SIG-M5 treated with dmso at 0.1 percent for 504 hours (cell line): ENCODE results near the gene GLP2R.
A peak's percentile ranks its signal among the peaks of the same experiment; 100 is the strongest.

ENCODE experiments used
- DNase-seq: peaks from one replicate; lab custom pipeline; 2025; ENCODE audit not compliant: unreplicated experiment; lab: John Stamatoyannopoulos, UW

The GLP2R gene

DNA sequence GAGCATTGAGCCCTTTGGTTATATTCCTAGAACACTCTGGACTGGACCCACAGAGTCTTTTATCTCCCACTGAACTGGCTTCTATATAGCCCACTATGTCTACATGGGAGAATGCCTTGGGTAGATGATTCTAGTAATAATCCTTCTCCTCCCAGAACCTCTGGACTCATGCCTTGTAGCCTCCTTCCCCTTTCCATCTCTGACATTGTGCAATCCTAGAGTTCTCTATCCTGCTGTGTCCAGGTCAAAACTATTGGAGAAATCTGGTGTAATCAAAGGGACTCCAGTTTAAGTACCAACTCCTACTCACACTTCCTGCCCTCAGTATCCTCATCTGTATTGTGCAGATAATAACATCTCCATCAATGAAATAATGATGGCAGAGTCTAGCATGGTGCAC is 70.2 kb downstream of the GLP2R start:
- no peak for DNase-seq

- no peak for DNase-seq
Measured at GRCh38 chr17:9897372-9897968, 71.7 kb downstream of the GLP2R start.

- no peak for DNase-seq
Measured at GRCh38 chr17:9898812-9899211, 73.1 kb downstream of the GLP2R start.

- no peak for DNase-seq
Measured at GRCh38 chr17:9899280-9900043, 73.7 kb downstream of the GLP2R start.

DNA sequence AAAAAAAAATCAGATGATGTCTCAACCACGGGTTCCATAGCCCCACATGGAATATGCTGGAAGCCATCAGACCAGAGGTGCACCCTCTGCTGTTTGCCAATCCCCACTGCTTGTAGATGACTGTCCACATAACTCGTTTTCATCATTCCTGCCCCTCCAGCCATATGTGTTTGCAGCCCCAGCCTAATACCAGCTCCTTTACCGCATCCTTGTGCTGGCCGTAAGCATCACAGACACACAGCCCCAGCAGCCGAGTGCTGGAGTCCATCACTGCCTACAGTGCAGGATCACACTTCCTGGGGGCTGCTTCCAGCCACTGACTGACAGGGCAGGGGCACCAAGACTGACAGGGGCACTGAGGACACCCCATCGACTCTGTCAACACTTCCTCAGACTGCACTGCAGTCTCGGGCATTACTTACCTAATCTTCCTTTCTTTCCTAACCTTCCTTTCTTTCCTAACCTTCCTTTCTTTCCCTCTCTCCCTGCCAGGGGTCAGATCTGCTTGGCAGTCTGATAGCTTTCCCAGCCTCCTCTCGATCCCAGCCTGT is 74.4 kb downstream of the GLP2R start:
- DNase-seq: no peak

DNA sequence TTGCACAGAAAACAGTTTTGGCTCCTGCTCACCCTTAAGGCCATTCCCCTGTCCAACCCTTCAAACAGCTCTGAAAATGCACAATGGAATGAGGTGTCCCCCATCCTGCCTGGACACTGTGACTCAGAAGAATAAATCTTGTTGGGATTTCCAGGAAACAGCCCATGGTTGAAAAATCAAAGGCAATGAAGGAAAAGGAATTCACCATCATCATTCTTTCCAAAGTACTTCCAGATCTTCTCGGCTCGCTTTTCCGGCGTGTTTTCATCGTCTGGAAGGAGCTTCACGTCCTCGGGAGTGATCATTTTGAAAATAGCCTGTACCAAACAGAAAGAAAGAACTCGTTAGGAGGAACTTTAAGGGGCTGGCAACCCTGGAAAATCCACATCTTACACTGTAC is 75.1 kb downstream of the GLP2R start:
- no peak for DNase-seq

- no peak for DNase-seq
Measured at GRCh38 chr17:9902120-9902519, 76.4 kb downstream of the GLP2R start.

DNA sequence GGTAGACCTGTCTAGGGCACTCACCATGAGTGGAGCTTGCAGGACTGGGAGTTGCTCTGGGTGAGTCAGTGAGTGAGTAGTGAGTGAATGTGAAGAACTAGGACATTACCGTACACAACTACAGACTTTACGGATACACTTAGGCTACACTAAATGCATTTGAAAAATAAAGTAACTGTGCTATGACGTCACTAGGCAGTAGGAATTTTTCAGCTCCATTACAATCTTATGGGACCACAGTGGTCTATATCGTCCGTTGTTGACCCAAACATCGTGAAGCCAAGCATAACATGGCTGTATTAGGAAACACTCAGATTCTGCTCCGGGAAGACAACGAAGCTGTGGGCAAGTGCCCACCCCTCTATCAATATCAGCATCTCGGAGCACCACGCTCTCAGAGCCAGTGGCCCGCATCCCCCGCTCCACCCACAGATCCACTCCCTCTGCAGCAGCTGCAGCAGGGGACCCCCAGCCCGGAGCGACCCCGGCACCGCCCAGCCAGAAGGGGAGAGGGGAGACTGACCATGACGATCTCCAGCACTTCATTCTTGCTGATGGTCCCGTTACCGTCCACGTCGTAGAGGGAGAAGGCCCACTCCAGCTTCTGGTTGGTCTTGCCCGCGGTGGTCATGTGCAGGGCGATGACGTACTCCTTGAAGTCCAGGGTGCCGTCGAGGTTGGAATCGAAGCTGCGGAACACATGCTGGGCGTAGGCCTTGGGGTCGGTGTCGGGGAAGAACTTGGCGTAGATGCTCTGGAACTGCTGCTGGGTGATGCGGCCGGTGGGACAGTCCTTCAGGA is 78.8 kb downstream of the GLP2R start:
- DNase-seq: no peak

DNA sequence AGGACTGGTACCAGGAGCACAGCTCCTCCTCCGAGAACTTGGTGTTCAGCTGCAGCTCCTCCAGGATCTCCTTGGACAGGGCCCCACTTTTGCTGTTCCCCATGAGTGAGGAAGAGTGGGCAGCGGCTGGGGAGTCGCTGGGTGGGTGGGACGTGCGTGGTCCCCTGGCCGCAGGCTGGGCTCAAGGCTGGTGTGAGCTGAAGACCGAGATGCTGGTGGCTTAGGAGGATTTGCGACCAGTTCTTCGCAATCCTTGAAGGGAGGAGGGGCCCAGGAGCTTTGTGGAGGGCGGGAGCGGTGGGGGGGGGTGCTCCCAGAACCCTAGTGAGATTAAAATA is 79.3 kb downstream of the GLP2R start, which contains the start of gene RCVRN:
RCVRN (minus strand) TSS at position 194 of the 338 bp plus-strand sequence; CDS start at position 103, 91 bp downstream.
- no peak for DNase-seq

- DNase-seq: peak; percentile 30
Measured at GRCh38 chr17:9905902-9906301, 80.2 kb downstream of the GLP2R start.

DNA sequence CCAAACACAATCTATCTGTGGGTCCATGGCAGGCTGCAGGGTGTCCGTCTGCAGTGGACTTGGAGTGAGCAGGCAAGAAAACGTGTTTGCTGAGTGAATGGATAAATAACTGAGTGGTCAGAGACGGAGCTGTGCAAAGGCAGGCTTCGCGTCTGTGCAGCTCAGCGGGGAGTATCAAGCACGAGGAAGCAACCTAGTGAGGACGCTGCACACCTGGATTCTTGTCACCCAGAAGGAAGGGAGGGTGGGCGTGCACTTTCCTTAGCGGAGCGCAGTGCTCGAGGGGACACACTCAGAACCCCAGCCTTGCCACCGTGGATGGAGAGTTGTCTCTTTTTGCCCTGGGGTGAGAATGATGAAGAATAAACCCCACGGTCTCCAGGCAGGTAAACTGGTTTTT is 80.9 kb downstream of the GLP2R start:
- DNase-seq: no peak

- DNase-seq: no peak
Measured at GRCh38 chr17:9907131-9907530, 81.4 kb downstream of the GLP2R start.

DNA sequence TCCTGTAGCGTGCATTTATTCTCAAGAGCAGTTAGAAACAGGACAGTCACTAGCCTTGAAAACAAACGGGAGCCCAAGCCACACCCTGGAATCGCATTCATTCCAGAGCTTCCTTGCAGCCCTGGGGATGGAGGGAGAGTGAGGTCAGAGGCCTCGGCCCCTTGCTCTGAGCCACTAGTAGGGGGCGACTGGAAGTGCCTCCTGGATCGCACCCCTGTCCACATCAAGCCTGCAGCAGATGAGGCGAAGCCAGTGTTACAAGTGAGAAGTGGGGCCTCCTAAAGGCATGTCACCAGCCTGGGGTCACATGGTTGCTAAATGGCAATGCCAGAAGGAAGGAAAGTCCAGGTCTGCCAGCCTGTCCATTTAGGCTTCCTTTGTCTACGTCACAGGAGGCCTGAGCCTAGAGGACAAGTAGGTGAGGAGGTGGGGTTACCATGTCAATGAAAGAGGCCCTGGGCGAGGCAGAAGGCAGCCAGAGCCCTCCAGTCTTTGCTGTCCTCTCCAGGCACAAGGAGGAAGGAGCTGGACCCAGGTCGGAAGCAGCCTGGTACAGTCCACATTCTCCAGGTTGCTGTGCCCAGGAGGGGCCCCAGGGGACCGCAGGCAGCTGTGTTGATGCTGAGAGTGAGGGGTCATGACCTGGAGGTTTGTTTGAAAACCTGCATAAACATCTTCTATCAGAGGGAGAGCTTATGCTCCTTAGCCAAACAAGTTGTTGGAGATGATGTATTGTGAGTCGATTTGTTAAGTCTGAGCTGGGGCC is 82.3 kb downstream of the GLP2R start:
- DNase-seq: no peak

DNA sequence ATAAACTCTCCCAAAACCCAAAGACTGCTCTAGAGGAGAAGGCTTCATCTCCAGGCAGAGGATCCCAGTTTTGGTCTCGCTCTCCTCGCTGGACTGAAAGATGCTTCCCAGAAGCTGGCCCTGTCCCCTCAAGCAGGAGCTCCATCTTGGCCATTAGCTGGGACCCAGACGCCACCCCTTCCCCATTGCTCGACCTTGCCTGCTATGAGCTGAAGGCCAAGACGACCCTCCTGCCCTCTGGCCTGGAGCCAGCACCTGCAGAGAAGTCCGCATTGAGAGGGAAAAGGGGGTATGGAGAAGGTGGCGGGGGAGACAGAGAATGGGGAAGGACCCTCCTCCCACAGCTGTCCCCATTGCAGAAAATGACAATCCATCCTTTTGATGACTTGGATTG is 82.9 kb downstream of the GLP2R start:
- DNase-seq: no peak

GRCh38 chr17:9911089-9911488 is 85.4 kb downstream of the GLP2R start:
- DNase-seq: no peak

DNA sequence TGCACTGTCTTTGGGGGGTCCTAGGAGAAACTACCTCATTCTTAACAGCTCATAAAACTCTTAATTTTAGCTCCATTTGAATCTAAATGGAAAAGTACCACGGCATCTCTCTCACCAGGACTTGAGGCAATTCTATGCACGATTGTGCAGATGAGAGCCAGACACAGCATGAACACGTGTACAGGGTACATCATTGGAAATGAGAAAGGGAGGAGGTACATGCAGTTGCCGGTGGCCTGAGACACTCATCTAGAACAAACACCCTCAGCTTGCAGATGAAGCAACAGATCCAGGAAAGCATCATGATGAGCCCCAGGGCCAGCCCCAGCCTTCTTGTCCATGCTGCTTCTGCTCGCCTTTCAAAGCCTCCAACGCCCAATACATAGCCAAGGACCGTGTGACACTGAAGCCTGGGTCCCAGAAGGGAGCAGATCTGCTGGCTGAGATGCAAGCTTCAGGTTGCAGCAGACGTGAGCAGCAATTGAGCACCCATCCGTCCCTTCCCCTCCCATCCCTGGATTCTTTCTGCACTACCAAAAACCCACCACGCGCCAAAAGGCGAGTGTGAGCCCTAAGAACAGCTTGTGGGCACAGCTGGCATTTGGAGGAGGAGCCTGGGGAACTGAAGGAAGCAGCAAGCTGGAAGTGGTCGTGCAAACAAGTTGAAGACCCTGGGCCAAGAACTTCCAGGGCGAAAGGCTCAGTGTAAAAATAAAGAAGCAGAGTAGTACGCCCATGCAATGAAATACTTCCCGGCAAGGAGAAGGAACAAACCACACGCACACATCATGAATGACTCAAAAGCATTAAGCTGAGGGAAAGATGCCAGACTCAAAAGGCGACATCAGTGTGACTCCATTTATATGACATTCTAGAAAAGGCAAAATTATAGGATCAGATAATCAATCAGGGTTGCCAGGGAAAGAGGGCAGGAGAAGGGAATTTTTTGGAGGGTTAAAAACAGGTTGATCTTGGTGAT is 86.7 kb downstream of the GLP2R start:
- DNase-seq: no peak

- no peak for DNase-seq
Measured at GRCh38 chr17:9913476-9913875, 87.8 kb downstream of the GLP2R start.

- no peak for DNase-seq
Measured at GRCh38 chr17:9916108-9916507, 90.4 kb downstream of the GLP2R start.

- DNase-seq: no peak
Measured at GRCh38 chr17:9917131-9917530, 91.4 kb downstream of the GLP2R start.

GRCh38 chr17:9917801-9918200 is 92.1 kb downstream of the GLP2R start:
- DNase-seq: no peak
